Myocyte (in vitro differentiated cells): ENCODE data around the gene ANKS1A. TPM values are rescaled to one million over a fixed set of nuclear protein-coding genes. Genes with fewer than 3 reads are reported as not detected.
"Not testable (repeated sequence)": the region's sequence is repeated elsewhere in the genome, so short reads cannot be mapped to it uniquely, and the experiment has no call there.

Source experiments
- DNase-seq: peaks from one replicate; pipeline ENCODE4 v3.0.0-alpha.2; 2012; ENCODE audit warnings: low read depth
- total RNA-seq: library from RNA; depleted of rRNA; stranded (reverse); fragments of >200 nt; gene quantifications from 2 replicates; pipeline ENCODE4 v1.2.3, GENCODE V29; 2014

Gene ANKS1A
- total RNA-seq, 1 donor from 2014 or later: 70.6 TPM

DNA sequence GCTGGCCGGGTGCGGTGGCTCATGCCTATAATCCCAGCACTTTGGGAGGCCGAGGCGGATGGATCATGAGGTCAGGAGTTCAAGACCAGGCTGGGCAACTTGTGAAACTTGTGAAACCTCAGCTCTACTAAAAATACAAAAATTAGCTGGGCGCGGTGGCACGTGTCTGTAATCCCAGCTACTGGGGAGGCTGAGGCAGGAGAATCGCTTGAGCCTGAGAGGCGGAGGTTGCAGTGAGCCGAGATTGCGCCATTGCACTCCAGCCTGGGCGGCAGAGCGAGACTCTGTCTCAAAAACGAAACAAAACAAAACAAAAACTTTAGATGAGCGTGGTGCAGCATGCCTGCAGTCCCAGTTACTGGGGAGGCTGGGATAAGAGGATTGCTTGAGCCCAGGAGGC lies 3.2 kb upstream of the ANKS1A start:
- DNase-seq: not testable (repeated sequence)

DNA sequence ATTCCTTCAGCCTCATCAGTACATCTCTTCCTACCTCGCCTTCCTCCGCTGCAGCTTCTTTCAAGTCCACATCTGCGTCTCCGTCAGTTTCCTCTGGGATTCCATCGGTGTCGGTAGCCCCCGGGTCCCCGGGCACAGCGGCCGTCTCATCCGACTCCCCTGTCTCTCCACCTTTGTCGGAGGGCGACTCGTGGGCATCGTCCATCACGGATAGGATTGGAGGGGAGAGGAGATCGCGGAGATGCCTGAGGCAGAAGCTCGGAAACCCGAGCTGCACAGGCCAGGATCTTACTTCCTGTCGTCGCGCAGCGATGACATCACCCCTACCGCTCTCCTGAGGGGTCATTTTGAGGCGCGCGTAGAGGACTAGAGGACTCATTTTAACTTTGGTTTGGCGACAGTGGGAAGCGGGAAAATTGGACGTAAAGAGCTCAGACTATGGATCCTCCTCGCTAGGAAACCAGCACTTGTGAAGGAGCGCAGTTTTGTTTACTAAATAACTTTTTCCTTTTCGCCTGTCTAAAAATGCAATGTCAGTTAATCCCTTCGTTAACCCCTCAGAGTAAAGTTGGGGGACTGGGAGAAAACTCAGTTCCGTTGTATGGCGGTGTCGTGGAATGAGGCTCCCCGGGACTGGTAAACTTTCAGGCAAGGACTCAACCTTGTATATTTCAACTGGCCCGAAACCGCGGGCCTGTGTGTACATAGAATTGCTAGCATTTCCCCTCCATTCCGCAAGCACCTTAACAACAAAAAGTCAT lies 1.1 kb upstream of the ANKS1A start, which contains the start of gene TAF11:
Gene TAF11 (minus strand): TSS at position 290 of the 761 bp plus-strand sequence. CDS start 85 bp downstream, at position 205.
- DNase-seq: peak; percentile 96

DNA sequence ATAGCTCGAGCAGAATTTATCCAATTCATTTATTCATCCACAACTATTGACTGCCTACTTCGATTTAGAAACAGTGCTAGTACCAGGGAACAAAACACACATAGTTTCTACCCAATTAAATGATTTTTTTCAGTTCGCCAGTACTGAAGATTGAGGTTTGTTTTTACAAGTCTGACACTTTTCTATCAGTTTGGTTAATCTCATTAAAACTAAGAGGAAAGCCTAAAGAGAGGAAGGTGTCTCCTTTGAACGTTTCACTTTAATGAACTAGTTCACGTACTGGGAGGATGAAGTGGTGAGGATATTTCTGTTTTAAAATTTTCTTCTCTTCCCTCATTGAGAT lies 570 bp upstream of the ANKS1A start:
- no peak for DNase-seq

DNA sequence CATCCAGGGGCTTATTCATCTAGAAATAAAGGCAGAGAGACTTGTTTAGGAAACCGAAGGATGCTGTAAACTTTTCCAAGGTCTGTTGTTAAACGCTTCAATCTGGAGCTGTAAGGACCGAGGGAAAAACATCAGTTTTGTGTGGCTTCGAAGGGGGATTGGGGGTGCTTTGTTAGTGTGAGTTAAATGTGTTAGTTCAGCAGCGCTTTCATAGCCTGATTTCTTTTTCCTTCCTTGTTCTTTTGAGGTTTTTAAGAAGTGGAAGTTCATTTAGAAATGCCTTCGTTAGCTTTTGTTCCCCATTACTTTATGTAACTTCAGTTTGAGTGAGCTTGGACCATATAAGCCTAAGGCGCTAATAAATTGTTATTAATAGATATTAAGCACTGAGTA lies 1.5 kb downstream of the ANKS1A start:
- DNase-seq: no peak

DNA sequence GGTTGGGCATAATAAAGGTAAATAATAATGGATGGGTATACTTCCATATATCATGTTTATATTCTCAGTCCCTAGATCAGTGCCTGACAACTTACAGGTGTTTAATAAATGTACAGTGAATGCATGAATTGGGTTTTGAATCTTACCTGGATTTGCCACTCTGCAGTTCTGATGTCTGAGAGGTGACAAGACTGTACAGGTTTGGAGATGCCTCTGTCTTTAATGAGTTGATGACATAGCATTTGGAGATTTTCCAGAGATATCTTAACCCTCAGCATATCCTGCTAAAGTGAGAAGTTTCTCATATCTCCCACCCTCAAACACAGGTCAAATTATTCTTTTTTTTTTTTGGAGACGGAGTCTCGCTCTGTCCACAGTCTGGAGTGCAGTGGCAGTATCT lies 2.2 kb downstream of the ANKS1A start:
- no peak for DNase-seq

DNA sequence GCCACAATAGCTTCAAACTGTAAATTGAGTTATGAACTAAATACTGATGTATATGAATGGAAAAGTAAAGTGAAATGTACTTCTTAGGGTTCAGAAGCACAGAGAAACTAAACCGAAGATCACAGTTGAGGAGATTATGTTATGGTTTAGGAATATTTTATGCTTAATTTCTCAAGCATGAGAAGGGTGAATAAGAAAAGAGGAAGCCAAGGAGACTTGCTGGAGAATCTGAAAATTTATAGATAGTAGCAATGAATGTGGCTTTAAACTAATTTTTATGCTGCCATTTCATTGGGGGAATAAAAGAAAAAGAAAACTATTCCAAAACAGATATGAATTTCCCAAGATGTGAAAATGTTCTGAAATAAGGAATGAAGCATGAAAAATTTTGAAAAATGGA lies 5.6 kb downstream of the ANKS1A start:
- DNase-seq: no peak

DNA sequence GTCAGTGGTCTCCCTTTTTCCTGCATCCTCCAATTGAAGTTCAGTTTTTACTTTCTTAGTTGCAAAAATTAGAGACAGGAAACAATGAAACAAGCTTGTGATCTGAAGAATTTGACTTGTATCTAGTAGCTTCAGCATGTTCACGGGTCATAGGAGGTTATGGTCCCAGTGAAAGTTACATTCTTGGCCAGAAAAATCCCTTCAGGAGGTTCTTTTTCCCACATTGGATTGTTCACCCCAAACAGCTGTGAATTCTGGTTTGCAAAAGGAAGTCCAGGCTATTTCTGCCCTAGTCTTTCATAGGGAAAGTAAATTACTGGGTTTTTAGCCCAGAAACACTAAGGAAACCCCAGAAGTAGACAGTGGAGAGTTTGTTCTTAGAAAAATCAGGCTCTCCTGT lies 8.1 kb downstream of the ANKS1A start:
- DNase-seq: peak; percentile 50

DNA sequence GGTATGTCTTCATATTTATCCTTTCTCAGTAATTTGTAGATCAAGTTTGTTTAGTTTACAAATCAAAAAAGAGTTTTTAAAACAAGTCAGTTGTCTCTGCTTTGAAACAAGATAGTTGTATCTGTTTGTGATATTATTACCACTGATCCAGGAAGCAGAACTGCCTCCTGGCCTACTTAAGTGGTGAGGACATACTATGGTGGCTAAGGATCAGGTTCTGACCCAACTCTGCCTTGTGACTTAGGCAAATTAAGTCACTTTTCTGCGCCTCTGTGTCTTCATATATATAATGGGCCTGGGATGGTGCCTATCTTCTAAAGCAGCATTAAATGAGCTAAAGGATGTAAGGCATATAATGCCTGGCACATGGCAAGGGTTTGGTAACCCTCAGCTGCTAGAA lies 8.7 kb downstream of the ANKS1A start:
- no peak for DNase-seq

DNA sequence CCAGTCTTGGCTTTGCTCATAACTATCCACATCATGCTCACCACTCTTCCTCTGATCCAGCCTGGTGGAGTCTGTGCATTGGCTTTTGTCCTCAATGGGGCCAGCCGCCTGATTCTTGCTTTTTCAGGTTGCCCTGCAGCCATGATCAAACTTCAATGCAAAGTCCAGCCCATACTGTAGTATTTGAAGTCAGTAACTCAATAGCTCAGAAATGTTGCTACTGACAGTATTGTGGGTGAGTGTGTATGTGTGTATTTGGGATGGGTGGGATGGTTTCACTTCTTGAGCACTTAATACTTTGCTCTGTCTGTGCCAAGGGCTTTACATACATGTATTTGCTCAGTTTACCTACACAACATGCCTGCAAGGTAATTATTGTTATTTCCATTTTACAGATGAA lies 10.7 kb downstream of the ANKS1A start:
- DNase-seq: not testable (repeated sequence)

DNA sequence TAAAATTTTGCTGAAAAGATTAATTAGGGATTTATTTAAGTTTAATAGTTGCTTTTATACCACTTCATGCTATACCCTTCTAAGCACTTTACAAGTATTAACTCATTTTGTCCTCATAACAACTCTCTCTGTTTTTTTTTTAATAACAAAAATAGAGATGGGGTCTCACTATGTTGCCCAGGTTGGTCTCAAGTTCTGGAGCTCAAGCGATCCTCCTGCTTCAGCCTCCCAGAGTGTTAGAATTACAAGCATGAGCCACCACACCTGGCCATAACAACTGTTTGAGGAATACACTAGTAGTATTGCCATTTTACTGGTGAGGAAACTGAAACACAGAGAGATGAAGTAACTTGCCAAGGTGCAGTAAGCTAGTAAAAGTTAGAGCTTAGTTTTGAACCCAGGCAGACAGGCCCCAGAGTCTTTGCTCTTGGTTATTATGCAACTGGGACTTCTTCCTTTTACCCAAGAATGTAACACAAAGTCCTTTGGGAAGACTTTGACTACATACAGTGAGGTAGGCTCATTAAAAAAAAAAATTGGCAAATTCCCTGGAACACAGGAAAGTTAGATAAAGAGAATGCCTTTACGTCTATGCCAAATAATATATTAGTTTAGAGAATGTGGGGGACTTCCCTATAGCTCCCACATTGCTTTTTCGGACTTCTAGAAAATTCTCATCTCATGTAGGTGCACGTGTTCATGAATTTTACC lies 11.4 kb downstream of the ANKS1A start:
- DNase-seq: no peak

DNA sequence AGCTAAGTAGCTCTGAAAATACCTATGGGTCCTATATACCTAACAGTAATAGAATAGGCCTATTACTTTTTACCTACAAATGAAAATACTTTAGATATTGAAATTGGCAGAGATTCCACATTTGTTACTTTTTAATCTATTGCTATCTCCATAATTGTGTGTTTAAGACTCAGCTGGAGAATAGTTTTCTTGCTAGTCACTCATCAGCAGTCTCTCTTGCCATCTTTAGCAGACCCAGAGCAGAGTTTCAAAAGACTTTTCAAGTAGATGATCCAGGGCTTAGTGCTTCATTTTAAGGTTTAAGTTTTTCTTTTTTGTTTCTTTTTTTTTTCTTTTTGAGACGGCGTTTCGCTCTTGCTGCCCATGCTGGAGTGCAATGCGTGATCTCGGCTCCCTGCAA lies 12.9 kb downstream of the ANKS1A start:
- DNase-seq: no peak

DNA sequence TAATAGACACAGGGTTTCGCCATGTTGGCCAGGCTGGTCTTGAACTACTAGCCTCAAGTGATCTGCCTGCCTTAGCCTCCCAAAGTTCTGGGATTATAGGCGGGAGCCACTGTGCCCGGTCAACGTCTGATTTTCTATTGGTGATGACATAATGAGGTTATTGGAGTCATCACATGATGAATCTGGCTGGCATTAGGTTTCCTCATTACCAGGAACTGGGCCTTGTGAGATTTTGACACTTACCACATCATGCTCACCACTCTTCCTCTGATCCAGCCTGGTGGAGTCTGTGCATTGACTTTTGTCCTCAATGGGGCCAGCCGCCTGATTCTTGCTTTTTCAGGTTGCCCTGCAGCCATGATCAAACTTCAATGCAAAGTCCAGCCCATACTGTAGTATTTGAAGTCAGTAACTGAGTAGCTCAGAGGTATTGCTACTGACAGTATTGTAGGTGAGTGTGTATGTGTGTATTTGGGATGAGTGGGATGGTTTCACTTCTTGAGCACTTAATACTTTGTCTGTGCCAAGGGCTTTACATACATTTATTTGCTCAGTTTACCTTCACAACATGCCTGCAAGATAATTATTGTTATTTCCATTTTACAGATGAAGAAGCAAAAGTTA lies 16.0 kb downstream of the ANKS1A start:
- no peak for DNase-seq

DNA sequence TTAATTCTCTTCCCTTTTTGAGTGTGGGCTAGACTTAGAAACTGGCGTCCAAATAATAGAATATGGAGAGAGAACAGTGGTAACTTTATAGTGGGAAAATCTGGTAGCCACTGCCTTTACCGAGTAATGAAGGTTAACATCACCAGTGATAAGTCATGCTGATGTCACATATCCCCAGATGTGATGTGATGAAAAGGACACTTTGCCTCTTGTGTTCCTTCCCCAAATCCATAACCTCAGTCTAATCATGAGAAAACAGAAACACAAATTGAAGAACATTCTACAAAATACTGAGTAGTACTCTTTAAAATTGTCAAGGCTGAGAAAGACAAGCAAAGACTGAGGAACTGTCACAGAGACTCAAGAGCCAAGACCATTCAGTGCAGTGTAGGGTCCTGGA lies 17.8 kb downstream of the ANKS1A start:
- no peak for DNase-seq

DNA sequence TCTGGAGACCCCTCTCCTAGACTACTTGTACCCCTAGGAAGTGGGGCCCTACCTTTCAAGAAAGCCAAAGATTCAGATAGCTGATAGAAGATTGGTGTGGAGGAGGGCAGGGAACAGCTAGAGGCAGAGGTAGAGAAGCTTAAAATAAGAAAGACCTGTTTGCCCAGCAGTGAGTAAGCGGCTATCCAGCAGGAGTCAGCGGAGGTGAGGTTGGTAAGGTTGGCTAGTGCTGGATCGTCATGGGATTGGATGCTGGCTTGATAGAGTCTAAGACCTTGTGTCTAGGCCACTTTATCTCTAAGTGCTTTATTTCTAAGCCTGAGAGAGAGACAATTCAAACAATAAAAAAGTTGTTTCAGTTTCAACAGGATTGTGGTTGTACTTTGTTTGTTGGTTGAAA lies 19.1 kb downstream of the ANKS1A start:
- no peak for DNase-seq

DNA sequence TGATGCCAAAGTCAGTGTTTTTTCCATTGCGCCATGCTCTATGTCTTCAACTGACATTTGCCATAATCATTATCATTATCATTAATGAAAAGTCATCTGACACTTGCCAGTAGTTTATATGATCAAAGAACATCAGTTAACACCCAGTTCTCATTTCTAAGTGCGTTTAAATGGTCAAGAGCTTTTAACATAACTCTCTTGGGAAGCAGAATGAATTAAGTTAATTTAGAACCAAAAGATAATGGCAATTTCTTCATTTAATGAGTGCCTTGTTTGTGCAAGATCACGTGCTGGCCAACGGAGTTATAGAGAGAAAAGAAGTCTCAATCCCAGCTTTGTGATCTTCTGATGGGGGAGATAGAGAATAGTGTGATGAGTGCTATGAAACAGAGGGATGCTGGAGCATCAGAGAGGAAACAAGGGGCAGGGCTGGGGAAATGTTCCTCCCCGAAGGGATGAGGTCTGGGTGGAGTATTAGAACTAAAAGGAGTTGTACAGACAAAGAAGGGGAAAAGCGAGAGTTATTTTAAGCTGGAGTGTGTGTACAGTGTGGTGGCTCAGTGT lies 20.3 kb downstream of the ANKS1A start:
- no peak for DNase-seq

DNA sequence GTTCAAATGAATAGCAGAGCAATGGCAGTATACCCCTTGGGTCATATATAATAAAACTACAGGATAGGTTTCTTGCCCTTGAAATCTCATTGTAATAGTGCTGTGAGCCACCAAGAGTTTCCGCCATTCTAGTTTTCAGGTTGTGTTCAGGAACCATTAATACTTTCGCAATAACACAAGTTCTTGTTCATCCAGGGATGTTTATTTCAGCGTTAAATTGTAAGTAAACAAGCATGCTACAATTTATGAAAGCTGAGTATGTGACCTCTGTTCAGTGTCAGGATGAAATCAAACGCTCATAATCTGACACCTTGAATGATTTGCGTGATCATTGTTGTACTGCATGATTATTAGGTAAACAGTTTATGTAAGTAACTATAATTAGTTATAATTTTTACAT lies 22.8 kb downstream of the ANKS1A start:
- DNase-seq: no peak

DNA sequence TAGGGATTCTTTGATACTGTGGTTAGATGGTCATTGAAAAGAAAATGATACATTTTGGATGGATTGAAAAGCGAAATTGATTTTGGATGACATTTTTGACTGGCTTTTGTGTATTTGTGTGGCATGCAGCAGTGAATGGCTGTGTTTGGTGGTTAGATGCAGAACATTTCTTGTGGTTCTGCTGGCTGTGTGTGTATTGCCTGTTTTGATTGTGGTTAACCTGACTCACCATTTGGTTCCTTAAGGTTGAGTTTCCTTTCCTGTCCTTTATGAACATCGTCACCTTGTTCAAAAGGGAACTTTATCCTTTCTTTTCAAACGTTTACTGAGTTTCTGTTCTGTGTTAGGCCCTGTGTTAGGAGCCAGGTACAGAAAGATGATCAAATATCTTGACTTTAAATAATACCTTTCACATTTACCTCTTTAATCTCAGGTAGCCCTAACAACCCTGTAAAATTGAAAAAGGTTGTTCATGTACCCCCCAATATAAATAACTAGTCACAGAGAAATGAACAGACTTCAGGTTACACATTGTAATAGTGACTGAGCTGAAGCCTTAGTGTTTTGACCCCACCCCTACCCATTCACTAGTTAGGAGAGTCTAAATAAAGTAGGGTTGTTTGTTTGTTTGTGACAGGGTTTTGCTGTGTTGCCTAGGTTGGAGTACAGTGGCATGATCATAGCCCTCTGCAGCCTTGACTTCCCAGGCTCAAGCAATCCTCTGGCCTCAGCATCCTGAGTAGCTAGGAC lies 23.8 kb downstream of the ANKS1A start:
- peak; percentile 66 for DNase-seq

DNA sequence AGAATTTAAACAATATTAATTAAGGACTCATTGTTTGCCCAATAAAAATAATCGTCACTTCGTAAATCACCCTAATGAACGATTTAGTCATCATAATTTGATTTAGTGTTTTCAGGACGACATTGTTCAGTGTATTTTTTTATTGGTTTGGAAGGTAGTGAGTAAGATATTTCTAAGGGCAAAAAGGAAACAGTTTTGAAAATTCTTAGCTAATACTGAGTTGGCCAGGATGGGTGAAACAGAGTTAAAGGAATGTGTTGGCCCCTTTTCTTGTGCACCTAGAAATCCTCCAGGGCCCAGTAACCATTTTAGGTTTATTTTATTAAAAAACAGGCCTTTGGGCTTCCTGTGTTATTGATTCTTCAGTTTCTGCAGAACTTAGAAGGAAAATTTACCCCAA lies 25.3 kb downstream of the ANKS1A start:
- no peak for DNase-seq

DNA sequence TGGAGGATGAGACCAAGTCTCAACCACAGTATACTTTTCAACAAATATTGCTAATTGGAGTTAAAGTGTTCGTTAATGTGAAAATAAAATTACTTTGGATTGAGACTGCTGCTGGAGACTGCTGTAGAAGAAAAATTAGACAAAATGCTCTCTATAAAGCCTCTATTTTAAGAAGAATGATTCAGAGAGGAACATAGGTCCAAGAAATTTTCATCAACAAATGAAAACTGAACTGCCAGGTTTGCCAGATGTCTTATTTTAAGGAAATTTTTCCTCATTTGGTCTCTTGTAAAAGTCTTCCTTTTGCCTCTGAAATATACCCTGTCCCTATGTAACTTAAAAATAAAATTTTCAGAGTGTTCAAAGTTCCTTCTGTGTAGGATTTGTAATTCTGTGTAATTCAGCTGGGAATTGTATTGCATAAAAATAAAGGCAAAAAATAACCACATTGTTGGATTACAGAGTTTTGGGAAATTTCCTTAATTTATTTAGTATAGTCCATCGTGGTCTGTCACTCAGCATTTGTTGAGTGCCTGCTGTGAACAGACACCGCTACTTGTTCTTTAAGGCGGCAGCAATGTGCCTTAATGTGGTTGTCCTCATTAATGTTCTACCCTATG lies 27.4 kb downstream of the ANKS1A start:
- no peak for DNase-seq

DNA sequence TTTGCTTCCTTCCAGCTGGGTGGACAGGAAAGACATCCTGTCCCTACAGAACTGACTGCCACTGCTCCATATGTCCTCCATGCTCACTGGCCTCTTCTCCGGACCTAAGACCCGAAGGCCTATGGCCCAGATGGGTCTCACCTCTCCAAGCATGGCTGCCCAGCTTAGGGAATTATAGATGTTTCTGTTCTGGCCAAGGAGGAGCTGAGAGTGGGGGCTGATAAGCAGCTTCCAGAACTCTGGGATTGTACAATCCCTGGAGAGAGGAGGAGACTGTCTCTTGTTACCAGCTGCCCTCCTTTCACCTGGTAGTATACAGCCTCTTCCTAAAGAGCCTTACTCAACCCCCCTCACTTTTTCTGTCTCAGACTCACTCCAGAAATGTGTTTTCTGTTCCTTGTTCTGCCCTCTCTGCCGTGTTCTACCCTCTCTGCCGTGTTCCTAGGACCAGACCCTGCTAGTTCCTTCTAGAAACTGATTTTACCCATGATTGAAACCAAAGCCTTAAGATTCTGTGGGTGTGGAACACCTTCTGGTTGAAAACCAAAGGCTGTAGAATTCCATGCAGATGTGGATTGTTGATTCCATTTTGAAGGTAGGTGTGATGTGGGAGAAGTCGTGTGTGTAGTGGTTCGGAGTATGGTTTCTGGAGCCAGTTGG lies 28.7 kb downstream of the ANKS1A start:
- no peak for DNase-seq
